ENCODE data around the gene WT1.

DNA sequence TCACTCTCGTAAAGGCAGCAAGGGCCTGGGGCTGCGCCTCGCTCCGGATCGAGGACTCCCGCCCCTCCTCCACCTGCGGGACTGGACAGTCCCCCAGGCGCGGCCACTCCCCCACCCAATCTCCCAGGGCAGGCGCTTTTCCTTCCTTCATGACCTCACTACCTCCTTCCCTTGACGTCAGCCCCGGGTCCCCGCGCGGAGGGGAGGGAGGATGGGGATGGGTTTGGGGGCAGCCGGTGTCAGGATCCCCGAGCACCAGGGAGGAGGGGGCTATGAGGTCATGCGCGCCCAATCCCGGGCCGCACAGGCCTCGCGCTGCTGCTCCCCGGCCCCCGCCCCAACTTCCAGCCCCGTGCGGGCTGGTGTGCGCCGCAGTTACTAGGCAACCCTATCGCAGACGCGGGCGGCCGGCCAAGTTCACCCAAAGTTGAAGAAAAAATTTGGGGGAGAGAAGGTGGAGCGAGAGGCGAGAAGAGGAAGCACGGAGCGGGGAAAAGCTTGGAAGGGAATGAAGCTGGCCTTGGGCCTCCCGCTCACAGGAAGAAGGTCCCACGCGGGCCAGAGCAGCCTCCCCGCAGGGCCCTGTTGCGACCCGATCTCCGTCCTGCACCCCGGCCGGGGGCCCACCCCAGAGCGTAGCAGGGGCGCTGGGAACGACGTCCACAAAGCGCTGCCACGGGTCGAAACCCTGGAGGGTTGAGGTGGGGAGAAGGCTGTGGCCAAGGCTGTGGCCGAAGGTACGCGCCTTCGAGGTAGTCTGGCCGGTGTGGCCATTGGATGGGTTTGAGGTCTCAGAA, 8.3 kb downstream of the WT1 start:
- TF ChIP-seq ZNF217 (IDR thresholded peaks at IDR 0.05) (no peak), CHD2 (IDR thresholded peaks at IDR 0.05; ENCODE audit: borderline replicate concordance, low read depth, low read length) (no peak), EZH2 (IDR thresholded peaks at IDR 0.05; ENCODE audit: borderline replicate concordance, control insufficient read depth, low read depth, low read length) (no peak), SRF (IDR thresholded peaks at IDR 0.05; ENCODE audit: low read depth in 2 of 2, low read length in 2 of 2) (no peak), RUNX3 (IDR thresholded peaks at IDR 0.05; ENCODE audit: low read length) (no peak), NR2F1 (conservative IDR thresholded peaks at IDR 0.05) (no peak), RFX5 (IDR thresholded peaks at IDR 0.05; ENCODE audit: low read depth, low read length) (no peak), HCFC1 (IDR thresholded peaks at IDR 0.05; ENCODE audit: low read length) (no peak)
- TF ChIP-seq, protein P1, sequence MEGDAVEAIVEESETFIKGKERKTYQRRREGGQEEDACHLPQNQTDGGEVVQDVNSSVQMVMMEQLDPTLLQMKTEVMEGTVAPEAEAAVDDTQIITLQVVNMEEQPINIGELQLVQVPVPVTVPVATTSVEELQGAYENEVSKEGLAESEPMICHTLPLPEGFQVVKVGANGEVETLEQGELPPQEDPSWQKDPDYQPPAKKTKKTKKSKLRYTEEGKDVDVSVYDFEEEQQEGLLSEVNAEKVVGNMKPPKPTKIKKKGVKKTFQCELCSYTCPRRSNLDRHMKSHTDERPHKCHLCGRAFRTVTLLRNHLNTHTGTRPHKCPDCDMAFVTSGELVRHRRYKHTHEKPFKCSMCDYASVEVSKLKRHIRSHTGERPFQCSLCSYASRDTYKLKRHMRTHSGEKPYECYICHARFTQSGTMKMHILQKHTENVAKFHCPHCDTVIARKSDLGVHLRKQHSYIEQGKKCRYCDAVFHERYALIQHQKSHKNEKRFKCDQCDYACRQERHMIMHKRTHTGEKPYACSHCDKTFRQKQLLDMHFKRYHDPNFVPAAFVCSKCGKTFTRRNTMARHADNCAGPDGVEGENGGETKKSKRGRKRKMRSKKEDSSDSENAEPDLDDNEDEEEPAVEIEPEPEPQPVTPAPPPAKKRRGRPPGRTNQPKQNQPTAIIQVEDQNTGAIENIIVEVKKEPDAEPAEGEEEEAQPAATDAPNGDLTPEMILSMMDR (IDR thresholded peaks at IDR 0.05 in 2 of 3, conservative IDR thresholded peaks at IDR 0.05 in 1 of 3; ENCODE audit: control insufficient read depth in 2 of 3, extremely low read depth in 1 of 3, insufficient read depth in 1 of 3, low read depth in 3 of 3, low read length in 3 of 3): no peak

Data from GM12878 (cell line).